Adrenal gland (tissue), 12 donors: Measurements from ENCODE around the gene CEP295NL. TPM values are rescaled to one million over a fixed set of nuclear protein-coding genes. Genes with fewer than 3 reads are reported as not detected.

Experiments used
- DNase-seq, 7 donors: peaks; one replicate each; pipeline ENCODE4 v3.0.0-alpha.2; 2019 to 2020
- H3K27ac ChIP-seq, 5 donors: fragments of 200-600 bp; sonication (generic) in 4 of 5; 1 replicate in 3 of 5; 2 replicates in 2 of 5; pipeline versions ENCODE4 v1.5.1 to v1.8.0; 2016 to 2020; ENCODE audit warnings: mild to moderate bottlenecking in 1 of 5
- H3K27me3 ChIP-seq: fragments of 200-600 bp; 2 replicates; pipeline ENCODE4 v1.8.0; 2021
- H3K36me3 ChIP-seq, 2 donors: fragments of 200-600 bp; replicated peaks in 1 of 2; 1 replicate in 1 of 2; 2 replicates in 1 of 2; pipeline versions ENCODE4 v1.5.1 to v1.8.0; 2018 to 2022
- H3K4me1 ChIP-seq, 2 donors: fragments of 200-600 bp; replicated peaks in 1 of 2; 1 replicate in 1 of 2; 2 replicates in 1 of 2; pipeline versions ENCODE4 v1.5.1 to v1.8.0; 2018 to 2021
- H3K4me3 ChIP-seq, 4 donors: fragments of 200-600 bp; sonication (generic) in 3 of 4; one replicate each; pipeline ENCODE4 v1.5.1; 2016 to 2018
- H3K9me3 ChIP-seq, 3 donors: fragments of 200-600 bp; sonication (generic) in 1 of 3; replicated peaks in 1 of 3; 1 replicate in 2 of 3; 2 replicates in 1 of 3; pipeline versions ENCODE4 v1.5.1 to v1.8.0; 2016 to 2021
- POLR2A ChIP-seq, 2 donors: fragments of 450-650 bp; IDR thresholded peaks; one replicate each; pipeline ENCODE4 v1.6.1; 2017; ENCODE audit warnings: antibody characterized with exemption in 2 of 2, mild to moderate bottlenecking in 2 of 2, moderate library complexity in 1 of 2
- WGBS, 4 donors: extraction: QIAGEN DNeasy Blood & Tissue Kit in 2 of 4; methylation state at CpG; one replicate each; pipeline versions ENCODE4 v1.1.5 to v1.1.7; 2013 to 2017; 5-methylcytosine and 5-hydroxymethylcytosine counted together
- intact Hi-C, 2 donors: fragments of 100-400 bp; cut with DNase I; formaldehyde crosslinking; loops; one replicate each; pipeline versions ENCODE4 v1.14.1 to v1.15.0; 2022 to 2023
- polyA plus RNA-seq, 3 donors: library from polyadenylated mRNA; stranded (reverse); fragments of 200-250 nt in 2 of 3; fragments of 350-450 nt in 1 of 3; fragmentation: Illumina TruSeq in 1 of 3; extraction: RNeasy Lipid Tissue Mini Kit (QIAGEN cat#74804) in 1 of 3; gene quantifications; one replicate each; pipeline ENCODE4 v1.2.3, GENCODE V29; 2013 to 2014
- total RNA-seq, 9 donors: library from RNA; depleted of rRNA in 4 of 9; stranded (reverse); fragments of >200 nt in 4 of 9; fragments of 120-200 nt in 1 of 9; fragmentation: NEBNext Ultra II Directional in 1 of 9; extraction: Animal tissue kit (Norgen Biotek cat#: 25700) in 1 of 9; gene quantifications; one replicate each; pipeline versions ENCODE4 v1.1.0 to v1.2.4, GENCODE V29; 2013 to 2023
- TF ChIP-seq, protein P1 (sequence below), 6 experiments: fragments of 450-650 bp in 4 of 6; fragments of 200-600 bp in 2 of 6; sonication (generic) in 1 of 6; IDR thresholded peaks; 1 replicate in 5 of 6; 2 replicates in 1 of 6; pipeline versions ENCODE4 v1.5.1 to v1.8.0; 2016 to 2021; ENCODE audit warnings: antibody characterized with exemption in 6 of 6, mild to moderate bottlenecking in 2 of 6, moderate library complexity in 1 of 6
- donor health status: healthy with polysubstance abuse.
- donor health status: Bipolar disorder and iron deficiency.
- donor health status: DM: yes; HTN: yes; CAD: no.
- donor health status: DM: no; HTN: no; CAD: no.
- donor health status: DM: no; HTN: no; CAD: no.
- donor health status: DM: yes; HTN: yes; CAD: no.

The CEP295NL gene
- total and polyA plus RNA-seq, 12 donors = 0.07 to 5.1 (median 0.95) TPM

DNA sequence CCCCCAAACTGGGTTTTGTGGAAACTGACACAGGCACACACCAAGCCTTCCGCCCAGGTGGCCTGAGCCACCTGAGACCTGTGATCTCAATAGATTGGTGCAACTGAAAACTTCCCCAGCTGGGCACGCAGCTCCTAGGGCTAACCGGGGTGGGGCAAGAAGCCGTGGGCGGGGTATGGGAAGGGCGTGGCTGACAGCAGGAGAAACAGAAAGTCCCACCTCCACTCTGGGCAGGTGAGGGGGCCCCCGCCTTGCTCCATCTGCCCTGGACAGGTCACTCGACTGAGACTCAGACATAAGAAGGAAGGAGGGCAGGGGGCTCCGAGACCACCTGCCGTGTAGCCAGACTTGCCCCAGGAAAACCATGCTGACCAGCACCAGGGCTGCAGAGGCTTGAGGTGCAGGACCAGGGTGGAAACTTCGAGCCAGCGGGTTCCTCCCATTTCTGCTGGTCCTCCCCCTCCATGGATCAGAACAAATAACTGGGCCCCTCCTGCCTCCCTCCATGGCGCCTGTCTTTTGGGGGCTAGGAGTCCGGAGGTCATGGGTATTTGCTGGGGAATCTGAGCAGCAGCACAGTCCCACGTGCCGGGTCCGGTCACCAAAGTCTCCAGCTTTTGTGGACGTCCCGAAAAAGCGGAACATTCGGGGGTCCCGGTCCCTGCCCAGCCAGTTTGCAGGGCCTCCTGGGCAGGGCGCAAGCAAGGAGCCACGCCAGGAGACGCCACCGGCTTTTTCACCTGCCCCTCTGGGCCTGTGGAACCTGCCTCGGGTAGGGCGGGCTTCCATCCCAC, 20.9 kb upstream of the CEP295NL start:
- TF ChIP-seq, protein P1, sequence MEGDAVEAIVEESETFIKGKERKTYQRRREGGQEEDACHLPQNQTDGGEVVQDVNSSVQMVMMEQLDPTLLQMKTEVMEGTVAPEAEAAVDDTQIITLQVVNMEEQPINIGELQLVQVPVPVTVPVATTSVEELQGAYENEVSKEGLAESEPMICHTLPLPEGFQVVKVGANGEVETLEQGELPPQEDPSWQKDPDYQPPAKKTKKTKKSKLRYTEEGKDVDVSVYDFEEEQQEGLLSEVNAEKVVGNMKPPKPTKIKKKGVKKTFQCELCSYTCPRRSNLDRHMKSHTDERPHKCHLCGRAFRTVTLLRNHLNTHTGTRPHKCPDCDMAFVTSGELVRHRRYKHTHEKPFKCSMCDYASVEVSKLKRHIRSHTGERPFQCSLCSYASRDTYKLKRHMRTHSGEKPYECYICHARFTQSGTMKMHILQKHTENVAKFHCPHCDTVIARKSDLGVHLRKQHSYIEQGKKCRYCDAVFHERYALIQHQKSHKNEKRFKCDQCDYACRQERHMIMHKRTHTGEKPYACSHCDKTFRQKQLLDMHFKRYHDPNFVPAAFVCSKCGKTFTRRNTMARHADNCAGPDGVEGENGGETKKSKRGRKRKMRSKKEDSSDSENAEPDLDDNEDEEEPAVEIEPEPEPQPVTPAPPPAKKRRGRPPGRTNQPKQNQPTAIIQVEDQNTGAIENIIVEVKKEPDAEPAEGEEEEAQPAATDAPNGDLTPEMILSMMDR (IDR thresholded peaks at IDR 0.05) = no peak
- TF ChIP-seq POLR2A (IDR thresholded peaks at IDR 0.05) = peak in 1 of 2 donors; percentile 19
- Histone ChIP-seq H3K36me3 (no peaks in the 10 kb centered on the region), H3K9me3 (no peaks in the 10 kb centered on the region), H3K4me3 (peak overlapping the region in 3 of 4 donors; percentile 33 to 80 (median 62)), H3K4me1 (peaks cover 23 to 56% of the 10 kb centered on the region in 2 donors), H3K27ac (peak overlapping the region in 4 of 5 donors; percentile 59 to 96 (median 78)), H3K27me3 (no peaks in the 10 kb centered on the region)
- intact Hi-C loops = no loop called here
- peak in 4 of 7 donors; percentile 46 to 65 (median 50) for DNase-seq
- 28 to 47% (median 45%) methylated on average over 9 to 28 of the region's 28 CpGs for WGBS, 4 donors

DNA sequence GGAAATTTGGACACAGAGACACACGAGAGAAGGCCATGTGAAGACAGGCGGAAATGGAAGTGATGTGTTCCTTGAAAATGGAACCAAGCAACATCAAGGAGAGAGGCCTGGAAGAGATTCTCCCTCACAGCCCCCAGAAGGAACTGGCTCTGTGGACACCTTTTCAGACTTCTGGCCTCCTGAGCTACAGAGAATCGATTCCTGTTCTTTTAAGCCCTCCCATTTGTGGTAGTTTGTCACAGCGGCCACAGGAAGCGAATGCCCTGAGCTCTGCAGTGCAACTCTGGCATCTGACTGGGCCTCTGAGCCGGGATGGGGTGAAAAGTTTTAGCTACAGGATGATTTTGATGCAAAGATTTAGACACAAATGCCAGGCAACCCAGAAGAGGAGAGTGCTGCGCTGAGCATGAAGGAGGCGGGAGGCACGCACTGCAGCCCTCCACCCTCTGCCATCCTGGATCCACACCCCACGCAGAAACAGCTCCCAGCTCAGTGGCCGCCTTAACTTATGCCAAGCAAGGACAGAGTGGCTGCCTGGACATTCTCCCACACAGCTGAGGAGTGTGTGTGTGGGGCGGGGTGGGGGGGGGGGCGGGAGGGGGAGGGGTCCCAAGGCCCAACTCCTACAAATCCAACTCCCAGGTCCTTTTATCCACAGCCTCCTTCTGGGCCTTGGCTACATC, 20.0 kb upstream of the CEP295NL start:
- no peak for DNase-seq
- Histone ChIP-seq H3K4me1 (peaks cover 23 to 62% of the 10 kb centered on the region in 2 donors), H3K27ac (peak overlapping the region in 2 of 5 donors; percentile 82 to 96), H3K9me3 (no peaks in the 10 kb centered on the region), H3K27me3 (no peaks in the 10 kb centered on the region), H3K4me3 (no peak overlapping the region), H3K36me3 (no peaks in the 10 kb centered on the region)
- no peak for TF ChIP-seq POLR2A (IDR thresholded peaks at IDR 0.05)
- TF ChIP-seq, protein P1 (IDR thresholded peaks at IDR 0.05) = no peak
- WGBS, 4 donors = 62 to 74% (median 71%) methylated on average over 6 to 13 of the region's 13 CpGs
- intact Hi-C loops = no loop called here

DNA sequence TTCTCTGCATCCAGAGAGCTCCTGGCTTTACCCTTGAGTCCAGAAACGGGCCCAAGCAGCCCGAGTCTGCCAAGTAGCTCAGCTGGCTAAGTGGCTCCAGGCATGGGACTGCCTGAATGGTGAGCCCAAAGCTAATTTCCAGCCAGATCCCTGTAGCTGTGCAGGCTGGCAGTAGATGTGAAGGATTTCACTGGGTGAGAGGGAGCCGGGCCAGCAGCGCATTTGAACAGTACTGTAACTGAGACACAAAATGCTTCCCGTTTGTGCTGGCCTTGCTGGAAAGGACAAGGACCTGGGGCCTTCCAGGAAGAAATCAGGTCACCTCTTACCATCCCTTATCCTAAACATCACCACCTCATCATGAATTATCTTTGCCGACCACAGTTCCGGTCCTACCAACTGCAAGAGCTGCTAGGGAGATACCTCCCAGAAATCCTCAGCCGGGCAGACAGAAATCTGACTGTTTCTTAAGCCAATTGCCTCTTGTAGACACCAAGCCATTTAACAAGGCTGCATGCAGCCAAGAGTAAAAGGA, 18.5 kb upstream of the CEP295NL start:
- TF ChIP-seq POLR2A (IDR thresholded peaks at IDR 0.05) = peak in 1 of 2 donors; percentile 21
- TF ChIP-seq, protein P1 (IDR thresholded peaks at IDR 0.05) = no peak
- H3K4me3 ChIP-seq = no peak overlapping the region
- WGBS, 4 donors = 15 to 38% (median 26%) methylated on average over 4 to 8 of the region's 8 CpGs
- no peaks in the 10 kb centered on the region for H3K36me3 ChIP-seq
- intact Hi-C loops = no loop called here
- H3K27me3 ChIP-seq = no peaks in the 10 kb centered on the region
- peak in 6 of 7 donors; percentile 75 to 86 (median 79) for DNase-seq
- peaks cover 27 to 69% of the 10 kb centered on the region in 2 donors for H3K4me1 ChIP-seq
- H3K9me3 ChIP-seq = no peaks in the 10 kb centered on the region
- peak overlapping the region in 4 of 5 donors; percentile 5 to 96 (median 44) for H3K27ac ChIP-seq

DNA sequence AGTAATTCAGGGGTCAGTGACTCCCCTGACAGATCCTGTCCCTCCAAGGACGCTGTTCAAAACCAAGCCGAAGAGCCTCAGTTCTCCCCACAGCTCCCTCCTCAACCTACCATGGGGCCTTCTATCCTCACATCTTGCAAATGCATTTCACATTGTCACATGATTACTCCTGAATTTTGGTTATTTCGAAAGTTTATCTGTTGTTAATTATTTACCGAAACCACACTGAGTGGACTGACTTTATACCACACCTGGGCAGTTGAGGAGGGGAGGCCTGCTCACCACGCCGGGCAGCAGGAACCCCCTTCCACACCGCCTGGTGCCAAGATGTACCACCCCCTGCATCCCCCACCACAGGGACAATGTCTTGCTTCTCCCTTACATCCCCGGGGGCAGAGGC, 17.5 kb upstream of the CEP295NL start:
- Histone ChIP-seq H3K4me3 (no peak overlapping the region), H3K9me3 (no peaks in the 10 kb centered on the region), H3K27ac (peak overlapping the region in 1 of 5 donors; percentile 96), H3K4me1 (peaks cover 35 to 75% of the 10 kb centered on the region in 2 donors), H3K27me3 (no peaks in the 10 kb centered on the region), H3K36me3 (no peaks in the 10 kb centered on the region)
- intact Hi-C loops = no loop called here
- 84 to 89% (median 89%) methylated on average over 8 of the region's 8 CpGs for WGBS, 4 donors
- TF ChIP-seq POLR2A (IDR thresholded peaks at IDR 0.05) = no peak
- TF ChIP-seq, protein P1 (IDR thresholded peaks at IDR 0.05) = no peak
- no peak for DNase-seq
